ENCODE measurements around the gene BNIP5. TPM values are rescaled to one million over a fixed set of nuclear protein-coding genes. Genes with fewer than 3 reads are reported as not detected.
A peak's percentile ranks its signal among the peaks of the same experiment; 100 is the strongest.
"Not testable (repeated sequence)": the region's sequence is repeated elsewhere in the genome, so short reads cannot be mapped to it uniquely, and the experiment has no call there.

The BNIP5 gene
- total RNA-seq, 8 experiments from 2014 or later = 0.05 to 0.45 (median 0.14) TPM; not detected in 3

DNA sequence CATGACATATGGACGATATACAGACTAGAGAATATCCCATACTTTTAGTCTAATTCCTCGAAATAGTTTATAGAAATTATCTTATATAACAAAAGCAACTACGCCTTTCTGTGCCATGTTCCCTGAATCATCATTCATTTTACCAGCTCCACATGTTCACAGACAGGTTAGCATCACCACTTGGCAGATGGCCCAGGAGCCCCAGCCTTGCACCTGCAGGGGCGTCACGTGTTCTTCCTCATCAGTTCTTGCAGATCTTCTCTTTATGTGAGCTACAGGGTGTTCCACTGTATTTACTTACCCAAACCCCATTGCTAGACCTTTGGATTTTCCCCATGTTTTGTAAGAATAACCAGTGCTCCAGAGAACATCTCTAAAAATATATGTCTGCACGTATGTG is 12.6 kb upstream of the BNIP5 start:
- in situ Hi-C loops (cut with MboI; ENCODE audit: low pct_unique_long_range_greater_than_20kb in 2 of 9, low sequenced_read_pairs in 9 of 9, unreplicated experiment in 9 of 9) = no loop called here

DNA sequence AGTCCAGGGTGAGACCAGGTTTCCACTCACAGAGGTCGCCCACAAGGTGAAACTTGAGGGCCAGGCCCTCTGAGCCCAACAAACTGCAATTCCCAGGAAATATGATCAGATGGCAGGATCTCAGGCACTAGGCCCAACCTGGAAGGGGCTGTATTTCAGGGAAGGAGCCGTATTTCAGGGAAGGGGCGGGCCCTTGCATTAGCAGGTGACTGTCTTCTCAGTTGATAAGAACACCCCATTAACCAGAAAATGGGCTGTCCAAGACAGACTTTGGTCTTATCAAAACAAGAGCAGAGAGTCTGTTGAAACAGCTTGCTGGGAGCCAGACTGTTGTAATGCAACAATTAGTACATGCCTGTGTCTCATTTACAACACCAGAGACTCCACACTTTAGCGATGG is 10.9 kb upstream of the BNIP5 start:
- H3K4me1 ChIP-seq (replicated peaks in 1 of 2) = peaks cover 7 to 11% of the 10 kb centered on the region in 2 donors
- 83 to 100% (median 93%) methylated on average over 1 to 4 of the region's 4 CpGs; no CpG with 5 or more reads in 3 of the 10 experiments for WGBS, 10 experiments
- in situ Hi-C loops (cut with MboI; ENCODE audit: low pct_unique_long_range_greater_than_20kb in 2 of 9, low sequenced_read_pairs in 9 of 9, unreplicated experiment in 9 of 9) = no loop called here

More for the DNA sequence above, 12.6 kb upstream of the BNIP5 start:
- no peak overlapping the region for H3K4me3 ChIP-seq
- H3K27ac ChIP-seq = no peak overlapping the region
- WGBS, 10 experiments = 68 to 93% (median 87%) methylated on average over 2 to 6 of the region's 6 CpGs; no CpG with 5 or more reads in 1 of the 10 experiments
- no peak for ATAC-seq (replicated peaks in 6 of 8)
- peaks cover 10 to 11% of the 10 kb centered on the region in 2 donors for H3K4me1 ChIP-seq (replicated peaks in 1 of 2)

DNA sequence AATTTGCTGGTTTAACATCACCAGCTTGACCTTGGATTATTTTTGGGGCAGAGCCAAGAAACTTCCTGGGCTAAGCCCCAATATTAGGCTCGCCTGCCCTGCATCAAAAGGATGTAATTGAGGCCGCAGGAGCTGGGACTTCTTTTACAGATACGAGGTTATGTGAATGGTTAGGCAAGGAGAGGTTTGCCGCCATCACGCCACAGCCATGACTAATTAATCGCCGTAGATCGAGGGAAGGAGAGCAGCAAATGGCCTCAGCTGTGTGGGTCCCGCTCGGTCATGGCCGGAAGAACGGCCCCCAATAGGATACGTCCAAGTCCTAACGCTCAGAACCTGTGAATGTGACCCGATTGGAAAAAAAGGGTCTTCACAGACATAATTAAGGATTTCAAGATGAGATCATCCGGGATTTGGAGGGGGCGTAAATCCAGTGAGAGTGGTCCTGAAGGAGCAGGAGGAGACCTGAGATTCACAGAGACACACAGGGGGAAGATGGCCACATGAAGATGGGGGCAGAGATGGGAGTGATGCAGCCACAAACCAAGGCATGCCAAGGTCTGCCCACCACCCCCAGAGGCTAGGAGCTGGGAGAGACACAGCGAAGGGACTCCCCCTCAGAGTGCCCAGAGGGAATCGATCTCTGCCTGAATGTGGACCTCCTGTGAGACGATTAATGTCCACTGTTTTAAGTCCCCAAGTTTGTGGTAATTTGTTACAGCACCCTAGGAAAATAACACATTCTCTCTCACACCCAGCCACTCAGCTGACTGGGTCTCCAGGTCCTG is 10.0 kb upstream of the BNIP5 start:
- Histone ChIP-seq H3K27ac (no peak overlapping the region), H3K4me3 (no peak overlapping the region), H3K4me1 (replicated peaks in 1 of 2) (peaks cover 7 to 11% of the 10 kb centered on the region in 2 donors)
- no peak for ATAC-seq (replicated peaks in 6 of 8)
- 87 to 96% (median 92%) methylated on average over 3 to 5 of the region's 20 CpGs; no CpG with 5 or more reads in 5 of the 10 experiments for WGBS, 10 experiments
- in situ Hi-C loops (cut with MboI; ENCODE audit: low pct_unique_long_range_greater_than_20kb in 2 of 9, low sequenced_read_pairs in 9 of 9, unreplicated experiment in 9 of 9) = no loop called here

More for the DNA sequence above, 10.9 kb upstream of the BNIP5 start:
- Histone ChIP-seq H3K4me3 (no peak overlapping the region), H3K27ac (no peak overlapping the region)
- peak in 1 of 8 experiments; percentile 25 for ATAC-seq (replicated peaks in 6 of 8)

DNA sequence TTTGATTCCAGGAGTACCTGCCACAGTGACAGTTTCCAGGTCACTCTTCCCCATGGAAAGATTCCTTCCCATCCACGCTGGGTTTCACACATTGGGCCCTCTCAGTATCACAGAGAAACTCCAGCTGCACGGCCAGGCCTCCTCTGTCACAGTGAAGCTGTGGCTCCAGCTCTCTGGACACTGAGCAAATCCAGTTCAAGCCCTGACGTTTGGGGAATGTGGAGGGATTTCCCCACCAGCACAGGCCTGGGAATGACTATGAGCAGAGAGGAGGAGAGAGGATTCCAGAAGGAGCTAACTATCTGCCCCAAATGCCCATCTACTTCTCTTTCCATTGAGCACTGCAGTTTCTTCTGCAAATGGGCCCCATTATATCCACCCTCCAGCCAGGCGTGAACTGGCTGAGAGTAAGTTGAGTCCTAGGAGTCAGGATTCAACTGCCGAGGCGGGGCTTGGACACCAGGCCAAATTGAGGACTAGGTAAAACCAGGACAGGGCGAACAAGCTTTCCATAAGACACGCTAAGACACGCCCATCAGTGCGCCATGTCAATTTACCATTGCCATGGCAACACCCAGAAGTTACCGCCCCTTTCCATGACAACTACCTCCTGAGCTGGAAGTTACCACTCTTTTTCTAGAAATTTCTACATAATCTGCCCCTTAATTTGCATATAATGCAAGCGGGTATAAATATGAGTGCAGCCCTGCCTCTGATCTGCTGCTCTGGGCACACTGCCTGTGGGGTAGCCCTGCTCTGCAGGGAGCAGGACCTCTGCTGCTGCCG is 9.2 kb upstream of the BNIP5 start:
- Histone ChIP-seq H3K27ac (no peak overlapping the region), H3K4me1 (replicated peaks in 1 of 2) (peaks cover 6 to 14% of the 10 kb centered on the region in 2 donors), H3K4me3 (no peak overlapping the region)
- peak in 6 of 8 experiments; percentile 37 to 70 (median 49) for ATAC-seq (replicated peaks in 6 of 8)
- in situ Hi-C loops (cut with MboI; ENCODE audit: low pct_unique_long_range_greater_than_20kb in 2 of 9, low sequenced_read_pairs in 9 of 9, unreplicated experiment in 9 of 9) = no loop called here
- WGBS, 10 experiments = 60 to 100% (median 88%) methylated on average over 1 to 9 of the region's 13 CpGs; no CpG with 5 or more reads in 3 of the 10 experiments

DNA sequence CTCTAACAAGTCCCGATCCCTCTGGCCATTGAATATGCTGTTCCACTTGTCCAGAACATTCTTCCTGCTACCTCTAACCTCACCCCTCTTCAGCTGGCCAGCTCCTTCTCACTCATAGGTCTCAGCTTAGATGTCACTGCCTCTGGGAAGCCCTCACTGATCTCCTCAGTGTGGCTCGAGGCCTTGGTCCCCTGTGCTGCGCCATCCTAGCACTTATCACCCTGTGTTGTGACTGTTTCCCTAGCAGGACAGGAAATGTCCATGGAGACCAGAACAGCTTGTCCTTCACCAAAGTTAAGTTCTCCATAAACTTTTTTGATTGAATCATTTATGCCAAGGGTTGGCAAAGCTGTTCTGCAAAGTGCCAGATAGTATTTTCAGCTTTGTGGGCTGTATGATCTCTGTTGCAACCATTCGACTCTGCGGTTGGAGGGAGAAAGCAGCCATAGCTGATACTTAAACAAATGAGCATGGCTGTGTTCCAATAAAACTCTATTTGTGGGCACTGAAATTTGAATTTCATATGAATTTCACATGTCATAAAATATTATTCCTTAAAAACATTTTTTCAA is 6.5 kb upstream of the BNIP5 start:
- 79 to 97% (median 84%) methylated on average over 1 to 4 of the region's 5 CpGs; no CpG with 5 or more reads in 3 of the 10 experiments for WGBS, 10 experiments
- in situ Hi-C loops (cut with MboI; ENCODE audit: low pct_unique_long_range_greater_than_20kb in 2 of 9, low sequenced_read_pairs in 9 of 9, unreplicated experiment in 9 of 9) = no loop called here

DNA sequence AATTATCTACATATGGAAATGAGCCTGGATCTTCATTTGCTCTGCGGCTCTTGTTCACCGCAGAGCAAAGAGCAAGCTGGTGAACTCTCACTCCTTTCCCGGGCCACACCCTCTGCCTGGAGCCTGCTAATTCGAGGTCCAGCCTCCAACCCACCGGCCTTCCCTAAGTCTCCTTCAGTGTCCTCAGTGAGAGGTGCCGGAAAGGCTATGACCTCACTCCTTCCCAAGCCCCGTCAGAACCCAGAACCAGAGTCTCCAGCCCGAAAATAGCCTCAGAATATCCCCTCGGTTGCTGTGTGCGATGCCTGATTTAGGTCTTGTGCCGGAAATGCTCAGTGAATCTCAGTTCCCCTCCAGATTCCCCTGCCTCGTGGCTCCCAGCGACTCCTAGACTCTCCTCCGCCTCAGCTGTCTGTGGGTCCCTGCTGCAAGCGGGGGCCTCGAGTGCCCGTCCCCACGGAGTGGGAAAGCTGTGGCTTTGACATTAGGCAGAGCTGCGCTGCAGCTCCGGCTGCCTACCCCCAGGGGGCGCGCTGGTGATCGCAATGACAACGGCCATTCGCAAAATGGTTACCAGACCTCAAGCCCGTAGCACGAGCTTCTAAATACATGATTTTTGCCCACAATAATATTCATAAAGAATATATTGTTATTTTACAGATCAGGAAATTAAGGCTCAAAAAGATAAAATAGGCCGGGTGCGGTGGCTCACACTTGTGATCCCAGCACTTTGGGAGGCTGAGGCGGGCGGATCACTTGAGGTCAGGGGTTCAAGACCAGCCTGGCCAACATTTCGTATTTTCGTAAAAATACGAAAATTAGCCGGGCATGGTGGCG is 4.1 kb upstream of the BNIP5 start:
- ATAC-seq (replicated peaks in 6 of 8) = peak; percentile 78 to 97 (median 82)
- WGBS, 10 experiments = 0 to 76% (median 21%) methylated on average over 1 to 25 of the region's 36 CpGs; no CpG with 5 or more reads in 2 of the 10 experiments
- Histone ChIP-seq H3K27ac (no peak overlapping the region), H3K4me1 (replicated peaks in 1 of 2) (peaks cover 0 to 6% of the 10 kb centered on the region in 2 donors), H3K4me3 (no peak overlapping the region)
- in situ Hi-C loops (cut with MboI; ENCODE audit: low pct_unique_long_range_greater_than_20kb in 2 of 9, low sequenced_read_pairs in 9 of 9, unreplicated experiment in 9 of 9) = no loop called here

More for the DNA sequence above, 6.5 kb upstream of the BNIP5 start:
- Histone ChIP-seq H3K4me1 (replicated peaks in 1 of 2) (peaks cover 0 to 14% of the 10 kb centered on the region in 2 donors), H3K27ac (no peak overlapping the region), H3K4me3 (no peak overlapping the region)
- no peak for ATAC-seq (replicated peaks in 6 of 8)

DNA sequence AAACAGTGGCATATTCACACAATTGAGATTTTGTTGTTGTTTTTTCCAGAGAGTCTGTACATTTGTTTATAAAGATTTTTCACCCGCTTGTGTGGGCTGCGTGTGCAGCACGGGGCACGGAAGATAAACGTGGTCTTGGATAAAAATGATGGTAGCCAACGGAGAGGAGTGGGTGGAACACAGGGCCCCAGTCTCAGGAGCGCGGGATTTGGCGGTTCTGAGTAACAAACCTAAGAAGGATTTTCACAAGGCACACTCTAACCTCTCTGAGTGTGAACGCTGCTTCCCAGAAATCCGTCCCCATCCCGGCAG is 3.6 kb upstream of the BNIP5 start:
- H3K4me1 ChIP-seq (replicated peaks in 1 of 2) = peaks cover 0 to 4% of the 10 kb centered on the region in 2 donors
- in situ Hi-C loops (cut with MboI; ENCODE audit: low pct_unique_long_range_greater_than_20kb in 2 of 9, low sequenced_read_pairs in 9 of 9, unreplicated experiment in 9 of 9) = no loop called here
- H3K4me3 ChIP-seq = no peak overlapping the region
- no peak for ATAC-seq (replicated peaks in 6 of 8)
- WGBS, 10 experiments = 0 to 72% (median 50%) methylated on average over 3 to 12 of the region's 12 CpGs; no CpG with 5 or more reads in 3 of the 10 experiments
- no peak overlapping the region for H3K27ac ChIP-seq

DNA sequence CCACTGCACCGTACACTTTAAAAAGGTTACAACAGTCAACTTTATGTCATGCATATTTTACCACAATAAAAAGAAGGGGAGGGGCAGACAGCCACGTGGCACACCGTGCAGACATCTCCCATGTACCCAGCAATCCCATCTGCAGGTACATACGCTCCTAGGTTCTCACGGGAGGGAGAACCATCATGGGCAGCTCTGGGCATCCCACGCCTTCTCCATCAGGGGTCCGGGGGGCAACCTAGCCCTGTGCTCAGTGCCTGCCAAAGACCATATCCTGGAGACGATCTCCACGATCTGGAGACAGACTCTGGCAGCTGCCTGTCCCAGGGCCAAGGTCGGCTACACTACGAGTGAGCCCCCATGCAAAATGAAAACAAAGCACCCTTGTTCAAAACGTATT is 2.5 kb upstream of the BNIP5 start:
- no peak for ATAC-seq (replicated peaks in 6 of 8)
- in situ Hi-C loops (cut with MboI; ENCODE audit: low pct_unique_long_range_greater_than_20kb in 2 of 9, low sequenced_read_pairs in 9 of 9, unreplicated experiment in 9 of 9) = no loop called here
- Histone ChIP-seq H3K27ac (no peak overlapping the region), H3K4me3 (no peak overlapping the region), H3K4me1 (replicated peaks in 1 of 2) (peaks cover 9 to 13% of the 10 kb centered on the region in 2 donors)
- WGBS, 10 experiments = 0 to 100% (median 85%) methylated on average over 1 to 5 of the region's 12 CpGs; no CpG with 5 or more reads in 3 of the 10 experiments

DNA sequence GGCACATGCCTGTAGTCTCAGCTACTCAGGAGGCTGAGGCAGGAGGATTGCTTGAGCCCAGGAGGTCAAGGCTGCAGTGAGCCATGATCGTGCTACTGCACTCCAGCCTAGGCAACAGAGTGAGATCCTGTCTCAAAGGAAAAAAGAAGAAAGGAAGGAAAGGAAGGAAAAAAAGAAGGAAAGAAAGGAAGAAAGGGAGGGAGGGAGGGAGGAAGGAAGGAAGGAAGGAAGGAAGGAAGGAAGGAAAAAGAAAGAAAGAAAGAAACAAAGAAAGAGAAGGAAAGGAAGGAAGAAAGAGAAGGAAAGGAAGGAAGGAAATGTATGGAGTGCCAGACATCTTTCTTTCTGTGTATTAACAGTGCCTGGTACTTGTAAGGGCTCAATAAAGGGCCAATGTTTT is 1.5 kb upstream of the BNIP5 start:
- H3K4me3 ChIP-seq; in situ Hi-C loops (cut with MboI; ENCODE audit: low pct_unique_long_range_greater_than_20kb in 2 of 9, low sequenced_read_pairs in 9 of 9, unreplicated experiment in 9 of 9); H3K27ac ChIP-seq; ATAC-seq (replicated peaks in 6 of 8): not testable (repeated sequence)
- H3K4me1 ChIP-seq (replicated peaks in 1 of 2) = peaks cover 18 to 22% of the 10 kb centered on the region in 2 donors
- WGBS, 10 experiments = 13 to 100% (median 84%) methylated on average over 1 of the region's 1 CpG; no CpG with 5 or more reads in 6 of the 10 experiments

DNA sequence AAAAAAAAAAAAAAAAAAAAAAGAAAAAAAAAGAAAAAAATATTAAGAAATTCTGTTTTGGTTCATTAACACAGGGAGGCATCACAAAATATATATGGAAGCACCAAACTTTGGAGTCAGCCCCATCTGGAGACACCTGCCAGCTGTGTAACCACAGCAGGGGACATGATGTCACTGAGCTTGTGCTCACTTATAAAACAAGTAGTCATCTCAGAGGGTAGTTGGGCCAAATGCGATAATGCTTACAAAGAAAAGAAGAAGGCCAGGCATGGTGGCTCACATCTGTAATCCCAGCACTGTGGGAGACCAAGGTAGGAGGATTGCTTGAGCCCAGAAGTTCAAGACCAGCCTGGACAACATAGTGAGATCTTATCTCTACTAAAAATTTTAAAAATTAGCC is 1.1 kb upstream of the BNIP5 start:
- Histone ChIP-seq H3K4me1 (replicated peaks in 1 of 2) (peaks cover 22 to 26% of the 10 kb centered on the region in 2 donors), H3K27ac (no peak overlapping the region), H3K4me3 (no peak overlapping the region)
- in situ Hi-C loops (cut with MboI; ENCODE audit: low pct_unique_long_range_greater_than_20kb in 2 of 9, low sequenced_read_pairs in 9 of 9, unreplicated experiment in 9 of 9) = no loop called here
- no peak for ATAC-seq (replicated peaks in 6 of 8)
- 71 to 100% (median 83%) methylated on average over 1 of the region's 1 CpG; no CpG with 5 or more reads in 5 of the 10 experiments for WGBS, 10 experiments

DNA sequence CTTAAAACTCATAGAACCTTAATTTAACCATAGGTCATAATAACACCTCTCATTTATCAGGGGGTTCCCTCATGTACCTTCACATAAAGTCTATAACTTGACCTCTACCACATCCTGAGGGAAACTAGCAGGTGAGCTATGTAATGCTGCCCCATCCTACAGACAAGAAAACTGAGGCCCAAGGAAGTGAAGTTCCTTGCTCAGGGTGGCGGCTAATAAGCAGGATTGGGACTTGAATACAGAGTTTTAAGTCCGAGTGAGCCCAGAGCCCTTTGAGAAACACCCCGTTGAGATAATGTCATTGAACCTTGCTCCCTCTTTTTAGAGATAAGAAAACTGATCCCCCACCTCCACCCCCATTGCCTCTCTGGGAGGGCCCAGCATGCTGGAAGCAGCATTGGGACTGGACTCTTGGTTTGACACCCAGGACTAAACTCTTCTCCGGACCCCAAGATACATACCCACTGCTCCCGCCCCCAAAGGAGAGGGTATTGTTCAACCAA is 429 bp downstream of the BNIP5 start:
- H3K27ac ChIP-seq = no peak overlapping the region
- in situ Hi-C loops (cut with MboI; ENCODE audit: low pct_unique_long_range_greater_than_20kb in 2 of 9, low sequenced_read_pairs in 9 of 9, unreplicated experiment in 9 of 9) = no loop called here
- peaks cover 24 to 26% of the 10 kb centered on the region in 2 donors for H3K4me1 ChIP-seq (replicated peaks in 1 of 2)
- no peak overlapping the region for H3K4me3 ChIP-seq
- 0 to 94% (median 75%) methylated on average over 1 to 5 of the region's 5 CpGs; no CpG with 5 or more reads in 2 of the 10 experiments for WGBS, 10 experiments
- no peak for ATAC-seq (replicated peaks in 6 of 8)

Measured in motor neuron (in vitro differentiated cells).